OCI-LY1 (cell line): Measurements from ENCODE around the gene FOXN3.
"Not testable (repeated sequence)": the region's sequence is repeated elsewhere in the genome, so short reads cannot be mapped to it uniquely, and the experiment has no call there.

Experiments
- H2AFZ ChIP-seq: fragments of 200-600 bp; sonication (generic), shearing (Covaris generic); 2 replicates; pipeline ENCODE4 v1.6.0; 2014; ENCODE audit warnings: antibody characterized with exemption, mild to moderate bottlenecking, low read length
- H3F3A ChIP-seq: fragments of 200-600 bp; sonication (generic), shearing (Covaris generic); 2 replicates; pipeline ENCODE4 v1.6.0; 2014; ENCODE audit warnings: mild to moderate bottlenecking, antibody characterized with exemption, low read length, moderate library complexity; ENCODE audit not compliant: insufficient read depth
- H3K27ac ChIP-seq: fragments of 200-600 bp; sonication (generic); 2 replicates; pipeline ENCODE4 v1.5.1; 2014; ENCODE audit warnings: low read length, mixed run types, mild to moderate bottlenecking, low read depth; ENCODE audit not compliant: poor library complexity, severe bottlenecking
- H3K27me3 ChIP-seq: fragments of 200-600 bp; sonication (generic); 2 replicates; pipeline ENCODE4 v1.6.0; 2014; ENCODE audit warnings: antibody characterized with exemption, mild to moderate bottlenecking, low read length, moderate library complexity; ENCODE audit not compliant: insufficient read depth
- H3K36me3 ChIP-seq: fragments of 200-600 bp; sonication (generic); 2 replicates; pipeline ENCODE4 v1.6.1; 2014; ENCODE audit warnings: mild to moderate bottlenecking, antibody characterized with exemption, low read length, moderate library complexity, mixed read lengths; ENCODE audit not compliant: insufficient read depth
- H3K4me1 ChIP-seq: fragments of 200-600 bp; sonication (generic); 2 replicates; pipeline ENCODE4 v1.5.1; 2014; ENCODE audit warnings: mild to moderate bottlenecking, low read length, moderate library complexity; ENCODE audit not compliant: insufficient read depth, severe bottlenecking
- H3K4me2 ChIP-seq: fragments of 200-600 bp; sonication (generic), shearing (Covaris generic); 2 replicates; pipeline ENCODE4 v1.6.1; 2014; ENCODE audit warnings: low read length
- H3K4me3 ChIP-seq: fragments of 200-600 bp; sonication (generic); 2 replicates; pipeline ENCODE4 v1.5.1; 2014; ENCODE audit warnings: low read length, low read depth, mild to moderate bottlenecking, mixed read lengths; ENCODE audit not compliant: poor library complexity, severe bottlenecking
- H3K79me2 ChIP-seq: fragments of 200-600 bp; shearing (Covaris generic); 2 replicates; pipeline ENCODE4 v1.6.1; 2016; ENCODE audit warnings: mixed run types, low read length, mixed read lengths; ENCODE audit not compliant: insufficient read depth
- H3K9ac ChIP-seq: fragments of 200-600 bp; sonication (generic), shearing (Covaris generic); 2 replicates; pipeline ENCODE4 v1.6.1; 2014; ENCODE audit warnings: mild to moderate bottlenecking, low read length, mixed read lengths
- H3K9me2 ChIP-seq: fragments of 200-600 bp; sonication (generic), shearing (Covaris generic); 2 replicates; pipeline ENCODE4 v1.6.1; 2014; ENCODE audit warnings: low read depth, mild to moderate bottlenecking, low read length, mixed read lengths
- H3K9me3 ChIP-seq: fragments of 200-600 bp; shearing (Covaris generic); 2 replicates; pipeline ENCODE4 v1.6.1; 2014; ENCODE audit warnings: low read length, mixed read lengths
- H4K20me1 ChIP-seq: fragments of 200-600 bp; sonication (generic), shearing (Covaris generic); 2 replicates; pipeline ENCODE4 v1.6.0; 2016; ENCODE audit warnings: mild to moderate bottlenecking, low read length; ENCODE audit not compliant: insufficient read depth
- CTCF ChIP-seq: fragments of 200-600 bp; sonication (generic), shearing (Covaris generic); IDR thresholded peaks from 2 replicates; pipeline ENCODE4 v1.5.1; 2017; ENCODE audit warnings: mild to moderate bottlenecking, antibody characterized with exemption, low read length, moderate library complexity, mixed read lengths
- EZH2 ChIP-seq: fragments of 200-600 bp; sonication (generic), shearing (Covaris generic); IDR thresholded peaks from 2 replicates; pipeline ENCODE4 v1.8.0; 2017; ENCODE audit warnings: borderline replicate concordance, mixed run types, mild to moderate bottlenecking, antibody characterized with exemption, low read length, moderate library complexity, mixed read lengths

The FOXN3 gene

GRCh38 chr14:89202413-89203190 is 214.4 kb downstream of the FOXN3 start:
- Histone ChIP-seq H3K27me3 (no peaks in the 10 kb centered on the region), H2AFZ (no peak overlapping the region), H3K4me1 (no peaks in the 10 kb centered on the region), H3K9ac (no peak overlapping the region), H3K79me2 (no peaks in the 10 kb centered on the region), H3K4me2 (no peak overlapping the region), H3F3A (no peaks in the 10 kb centered on the region), H3K9me2 (no peaks in the 10 kb centered on the region), H4K20me1 (no peaks in the 10 kb centered on the region), H3K9me3 (no peaks in the 10 kb centered on the region), H3K27ac (no peak overlapping the region), H3K36me3 (peaks cover 14% of the 10 kb centered on the region; the same call in 1 of the 2 replicates), H3K4me3 (no peak overlapping the region)
- no peak for TF ChIP-seq CTCF
- no peak for TF ChIP-seq EZH2

- Histone ChIP-seq H3K27ac (no peak overlapping the region), H2AFZ (no peak overlapping the region), H3K79me2 (no peaks in the 10 kb centered on the region), H3K36me3 (peaks cover 18% of the 10 kb centered on the region), H3K9me3 (no peaks in the 10 kb centered on the region), H3K9me2 (no peaks in the 10 kb centered on the region), H3K4me3 (no peak overlapping the region), H3K27me3 (no peaks in the 10 kb centered on the region), H4K20me1 (no peaks in the 10 kb centered on the region), H3F3A (no peaks in the 10 kb centered on the region), H3K9ac (no peak overlapping the region), H3K4me1 (no peaks in the 10 kb centered on the region), H3K4me2 (no peak overlapping the region)
- TF ChIP-seq EZH2 (no peak), CTCF (no peak)
These were observed 215.4 kb downstream of the FOXN3 start for GRCh38 chr14:89201645-89202044.

GRCh38 chr14:89199357-89199756 is 217.7 kb downstream of the FOXN3 start:
- H3K79me2 ChIP-seq, H4K20me1 ChIP-seq, H3K27me3 ChIP-seq, H3K27ac ChIP-seq, H3K4me1 ChIP-seq, H3K9ac ChIP-seq, H2AFZ ChIP-seq, H3K4me3 ChIP-seq, H3F3A ChIP-seq, H3K4me2 ChIP-seq, H3K9me2 ChIP-seq, H3K9me3 ChIP-seq: not testable (repeated sequence)
- peaks cover 11% of the 10 kb centered on the region for H3K36me3 ChIP-seq
